GM21723 (cell line): ENCODE results near the gene ARMC3.
"Not testable (repeated sequence)": the region's sequence is repeated elsewhere in the genome, so short reads cannot be mapped to it uniquely, and the experiment has no call there.

Source experiments
- ATAC-seq: cut with Tn5 transposase; IDR thresholded peaks from one replicate; pipeline ENCODE4 v1.9.1; 2021; ENCODE audit warnings: mild to moderate bottlenecking, moderate library complexity; ENCODE audit not compliant: unreplicated experiment

Gene ARMC3

GRCh38 chr10:22925088-22925487 lies 2.8 kb upstream of the ARMC3 start:
- no peak for ATAC-seq

GRCh38 chr10:22927166-22927565 lies 687 bp upstream of the ARMC3 start:
- no peak for ATAC-seq

DNA sequence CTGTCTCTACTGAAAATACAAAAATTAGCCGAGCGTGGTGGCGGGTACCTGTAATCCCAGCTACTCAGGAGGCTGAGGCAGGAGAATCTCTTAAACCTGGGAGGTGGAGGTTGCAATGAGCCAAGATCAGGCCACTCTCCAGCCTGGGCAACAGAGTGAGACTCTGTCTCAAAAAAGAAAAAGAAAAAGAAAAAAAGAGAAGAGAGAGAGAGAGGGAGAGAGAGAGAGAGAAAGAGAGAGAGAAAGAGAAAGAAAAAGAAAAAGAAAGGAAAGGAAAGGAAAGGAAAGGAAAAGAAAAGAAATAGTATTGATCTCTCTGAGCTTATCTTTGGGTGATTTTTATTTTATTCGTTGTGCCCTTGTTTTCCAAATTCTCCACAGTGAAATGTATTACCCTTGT lies 1.2 kb downstream of the ARMC3 start:
- not testable (repeated sequence) for ATAC-seq

GRCh38 chr10:22931948-22932347 lies 4.1 kb downstream of the ARMC3 start:
- no peak for ATAC-seq

DNA sequence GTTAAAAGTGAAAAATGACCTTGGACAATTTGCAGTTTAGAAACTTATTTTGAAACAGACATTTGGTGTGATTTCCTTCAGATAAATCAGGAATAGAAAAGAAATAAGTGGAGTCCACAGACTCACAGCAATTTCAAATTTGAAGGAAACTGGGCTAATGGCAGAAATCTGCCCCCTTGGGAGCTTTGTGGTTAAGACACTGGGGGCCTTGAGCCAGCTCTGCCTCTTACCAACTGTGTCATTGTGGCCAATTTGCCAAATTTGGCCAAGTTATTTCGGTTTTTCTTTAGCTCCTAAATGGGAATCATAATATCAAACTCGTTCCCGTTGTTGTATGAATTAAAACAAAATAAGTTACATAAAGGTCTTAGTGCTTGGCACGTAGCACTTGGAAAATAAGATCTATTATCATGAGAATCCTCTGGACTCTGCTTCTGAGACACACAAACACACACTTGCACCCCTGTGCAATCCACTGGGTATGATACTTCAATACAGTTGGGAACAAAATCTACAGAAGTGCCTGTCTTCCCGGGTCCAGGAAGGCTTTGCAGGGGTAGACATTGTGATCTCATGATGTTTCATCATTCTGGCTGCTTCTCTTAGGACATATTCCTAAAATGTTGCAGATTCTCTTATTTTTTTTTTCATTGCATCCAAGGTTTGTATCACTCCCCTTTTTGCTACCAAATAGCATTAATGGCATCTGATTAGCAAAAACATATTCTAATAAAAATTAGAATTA lies 4.9 kb downstream of the ARMC3 start:
- no peak for ATAC-seq

GRCh38 chr10:22934726-22935125 lies 6.9 kb downstream of the ARMC3 start:
- ATAC-seq, result no peak

GRCh38 chr10:22942437-22942836 lies 14.6 kb downstream of the ARMC3 start:
- ATAC-seq, result no peak

DNA sequence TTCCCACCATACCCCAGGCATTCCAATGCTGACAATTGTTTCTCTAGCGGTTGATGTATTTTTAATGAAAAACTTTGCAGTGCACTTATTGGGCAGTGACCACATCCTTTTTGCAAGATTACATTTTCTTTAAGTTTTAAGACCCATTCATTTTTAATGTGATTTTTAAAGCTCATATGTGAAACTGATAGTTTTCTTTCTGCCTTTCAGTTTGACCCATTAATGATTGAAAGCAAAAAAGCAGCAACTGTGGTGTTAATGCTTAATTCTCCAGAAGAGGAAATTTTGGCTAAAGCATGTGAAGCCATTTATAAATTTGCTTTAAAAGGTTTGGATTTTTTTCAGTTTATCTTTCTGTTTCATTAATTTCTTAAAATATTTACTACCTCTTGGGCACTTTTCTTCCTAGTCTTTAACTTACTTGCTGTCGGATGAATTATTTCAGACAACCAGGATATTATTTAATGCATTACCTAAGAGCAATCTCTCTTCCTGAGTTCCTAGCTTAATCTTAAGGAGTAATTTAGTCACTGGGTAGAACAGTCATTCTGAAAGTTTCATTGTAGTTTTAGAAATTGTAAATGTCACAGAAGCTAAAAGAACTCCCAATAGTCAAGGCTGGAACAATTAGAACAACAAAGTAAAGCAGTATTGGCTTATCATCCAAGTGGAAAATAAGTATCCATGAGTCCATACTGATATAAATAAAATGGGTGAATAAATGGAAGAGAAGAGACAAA lies 18.3 kb downstream of the ARMC3 start:
- no peak for ATAC-seq

GRCh38 chr10:22954970-22955369 lies 27.1 kb downstream of the ARMC3 start:
- ATAC-seq, result no peak

DNA sequence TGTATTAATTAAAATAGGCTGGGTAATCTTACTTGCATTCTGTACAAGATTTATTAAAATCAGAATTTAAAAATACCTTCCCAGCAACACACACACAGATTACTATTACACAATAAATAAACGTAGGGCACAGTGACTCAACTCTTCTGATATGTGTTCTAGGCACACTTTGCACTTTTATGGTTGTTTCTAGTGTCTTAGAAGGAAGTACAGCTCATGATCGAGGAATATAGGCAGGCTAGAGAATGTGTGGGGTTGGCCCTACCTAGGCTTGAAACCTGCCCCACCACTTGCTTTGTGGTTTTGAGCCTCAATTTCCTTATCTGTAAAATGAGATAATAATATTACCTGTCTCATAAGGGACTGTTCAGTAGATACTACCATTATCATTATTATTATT lies 30.5 kb downstream of the ARMC3 start:
- ATAC-seq, result no peak

GRCh38 chr10:22959292-22959691 lies 31.4 kb downstream of the ARMC3 start:
- ATAC-seq, result no peak

GRCh38 chr10:22959950-22960349 lies 32.1 kb downstream of the ARMC3 start:
- no peak for ATAC-seq

DNA sequence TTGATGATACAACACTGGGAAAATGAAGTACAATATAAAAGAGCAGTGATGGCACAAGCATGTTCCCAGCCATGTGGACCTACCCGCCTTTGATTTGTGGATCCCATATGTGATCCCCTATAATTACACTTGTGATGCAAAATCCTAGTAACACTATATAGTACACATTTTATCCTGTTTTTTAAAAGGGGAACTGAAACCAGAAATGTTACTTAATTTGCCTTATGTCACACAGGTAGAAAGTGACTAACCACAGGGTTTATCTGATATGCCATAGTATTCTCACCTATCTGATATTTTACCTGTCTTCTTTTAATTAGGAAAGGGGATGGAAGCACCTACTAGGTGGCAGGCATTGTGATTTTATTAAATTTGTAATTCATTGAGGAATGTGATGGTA lies 35.0 kb downstream of the ARMC3 start:
- no peak for ATAC-seq

DNA sequence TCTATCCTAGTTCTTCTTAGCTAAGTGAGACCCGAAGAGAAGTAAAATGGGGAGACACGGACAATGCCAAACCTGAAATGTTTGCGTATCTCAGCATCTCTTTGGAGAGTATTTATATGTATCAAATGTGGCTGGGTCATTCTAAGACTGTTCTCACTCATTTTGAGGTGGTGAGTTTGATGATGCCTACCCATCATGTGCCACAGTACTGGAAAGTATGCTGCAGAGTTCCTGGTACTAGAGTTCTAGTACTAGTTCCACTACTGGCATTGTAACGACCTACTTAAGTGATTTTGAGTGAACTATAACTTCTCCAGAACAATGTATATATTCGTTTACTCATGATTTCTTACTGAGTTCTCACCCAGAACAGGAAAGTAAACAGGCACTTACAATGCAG lies 41.9 kb downstream of the ARMC3 start:
- ATAC-seq, result no peak

DNA sequence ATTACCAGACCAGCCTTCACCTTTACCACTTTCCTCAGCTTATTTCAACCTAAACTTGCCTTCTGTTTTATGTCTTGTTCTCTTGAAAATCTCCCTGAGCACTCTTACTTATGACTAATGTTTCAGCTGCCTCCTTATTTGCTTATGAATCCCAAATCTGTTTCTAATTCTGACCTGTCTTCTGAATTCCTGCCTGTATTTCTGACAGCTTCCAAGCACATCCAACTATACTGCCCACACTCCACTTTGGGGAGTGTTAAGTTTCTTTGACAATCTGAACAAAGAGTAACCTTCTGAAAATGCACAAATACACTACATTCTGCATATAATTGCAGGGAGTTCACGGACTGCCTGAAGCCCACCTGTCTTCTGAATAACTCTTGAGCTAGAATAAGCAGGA lies 48.7 kb downstream of the ARMC3 start:
- no peak for ATAC-seq

DNA sequence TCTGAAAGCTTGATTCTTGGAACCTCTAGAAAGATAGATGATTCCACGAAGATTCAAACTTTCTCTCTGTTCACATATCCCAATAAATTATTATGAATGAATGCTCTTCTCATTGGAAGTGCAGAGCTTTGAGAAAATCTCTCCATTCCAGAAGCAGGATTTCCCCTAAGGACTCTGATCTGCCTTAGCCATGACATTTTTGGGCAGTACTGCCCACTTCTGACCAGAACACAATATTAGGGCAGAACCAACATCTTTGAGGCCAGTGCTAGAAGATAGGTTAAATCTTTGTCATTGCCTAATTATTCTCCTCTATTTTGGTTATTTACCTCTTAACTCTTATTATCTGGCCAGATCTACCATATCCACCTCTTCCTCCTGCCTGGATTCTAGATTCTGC lies 49.9 kb downstream of the ARMC3 start:
- no peak for ATAC-seq

DNA sequence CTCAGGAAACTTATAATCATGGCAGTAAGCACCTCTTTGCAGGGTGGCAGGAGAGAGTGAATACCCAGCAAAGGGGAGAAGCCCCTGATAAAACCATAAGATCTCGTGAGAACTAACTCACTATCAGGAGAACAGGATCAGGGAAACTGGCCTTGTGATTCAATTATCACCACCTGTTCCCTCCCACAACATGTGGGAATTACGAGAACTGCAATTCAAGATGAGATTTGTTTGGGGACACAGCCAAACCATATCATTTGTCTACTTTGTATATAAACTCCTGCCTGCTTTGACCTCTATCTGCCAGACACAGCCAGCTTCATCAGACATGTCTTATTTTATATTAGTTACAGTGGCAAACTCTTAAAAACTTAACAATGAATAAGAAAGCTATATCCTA lies 50.4 kb downstream of the ARMC3 start:
- ATAC-seq, result no peak

DNA sequence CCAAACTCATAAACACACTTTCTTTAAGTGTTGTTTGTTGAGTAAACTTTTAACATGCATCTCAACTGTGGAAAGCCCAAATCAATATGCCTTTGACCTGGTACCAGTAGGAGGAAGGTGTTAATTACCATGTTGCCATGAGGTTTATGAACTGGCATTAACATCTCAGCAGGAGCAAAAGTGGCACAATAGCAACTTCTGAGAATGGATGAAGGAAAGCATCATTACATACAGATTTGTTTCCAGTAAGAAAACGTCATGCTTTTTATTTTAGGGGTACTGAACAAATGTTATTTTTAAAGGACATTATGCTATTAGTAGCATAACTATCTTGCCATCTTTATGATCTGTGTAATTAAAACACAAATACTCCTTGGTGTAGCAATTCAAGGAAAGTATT lies 51.1 kb downstream of the ARMC3 start:
- ATAC-seq, result no peak

GRCh38 chr10:22980822-22981221 lies 53.0 kb downstream of the ARMC3 start:
- no peak for ATAC-seq

- no peak for ATAC-seq
Measured at GRCh38 chr10:22984066-22984465, 56.2 kb downstream of the ARMC3 start.

GRCh38 chr10:22986771-22987542 lies 59.1 kb downstream of the ARMC3 start:
- peak; percentile 69 for ATAC-seq
